Retina (tissue), 1 donor: ENCODE data around the gene CDR2.
"Not testable (repeated sequence)": the region's sequence is repeated elsewhere in the genome, so short reads cannot be mapped to it uniquely, and the experiment has no call there.

Source experiments
- DNase-seq: peaks from one replicate; pipeline ENCODE4 v3.0.0-alpha.2; 2016

Gene CDR2

GRCh38 chr16:22322741-22323140, 51.7 kb downstream of the CDR2 start:
- DNase-seq: no peak

- DNase-seq: no peak
Measured at GRCh38 chr16:22322021-22322471, 52.4 kb downstream of the CDR2 start.

- DNase-seq: peak; percentile 68
Measured at GRCh38 chr16:22321340-22322001, 52.9 kb downstream of the CDR2 start.

GRCh38 chr16:22320572-22321339, 53.7 kb downstream of the CDR2 start:
- DNase-seq: no peak

- DNase-seq: no peak
Measured at GRCh38 chr16:22318690-22319358, 55.6 kb downstream of the CDR2 start.

GRCh38 chr16:22317625-22318024, 56.8 kb downstream of the CDR2 start:
- no peak for DNase-seq

GRCh38 chr16:22317001-22317530, 57.4 kb downstream of the CDR2 start:
- no peak for DNase-seq

- no peak for DNase-seq
Measured at GRCh38 chr16:22316411-22316811, 58.0 kb downstream of the CDR2 start.

- no peak for DNase-seq
Measured at GRCh38 chr16:22315979-22316378, 58.4 kb downstream of the CDR2 start.

- DNase-seq: no peak
Measured at GRCh38 chr16:22314661-22315626, 59.5 kb downstream of the CDR2 start.

GRCh38 chr16:22313876-22314470, 60.4 kb downstream of the CDR2 start:
- no peak for DNase-seq

GRCh38 chr16:22312897-22313781, 61.3 kb downstream of the CDR2 start:
- DNase-seq: no peak

- DNase-seq: no peak
Measured at GRCh38 chr16:22311520-22311919, 62.9 kb downstream of the CDR2 start.

GRCh38 chr16:22308824-22309520, 65.4 kb downstream of the CDR2 start:
- no peak for DNase-seq

GRCh38 chr16:22307838-22308237, 66.6 kb downstream of the CDR2 start:
- DNase-seq: no peak

- no peak for DNase-seq
Measured at GRCh38 chr16:22306788-22307187, 67.6 kb downstream of the CDR2 start.

GRCh38 chr16:22304411-22304810, 70.0 kb downstream of the CDR2 start:
- DNase-seq: no peak

- DNase-seq: no peak
Measured at GRCh38 chr16:22302776-22303363, 71.5 kb downstream of the CDR2 start.

- DNase-seq: not testable (repeated sequence)
Measured at GRCh38 chr16:22301423-22301822, 73.0 kb downstream of the CDR2 start.
